Motor neuron (in vitro differentiated cells): ENCODE data around the gene NIN. TPM values are rescaled to one million over a fixed set of nuclear protein-coding genes. Genes with fewer than 3 reads are reported as not detected.

ENCODE experiments used
- ATAC-seq, 8 experiments: fragments of 200-7000 bp; cut with Tn5 transposase; replicated peaks in 6 of 8; 2 replicates each; pipeline ENCODE4 v1.8.0; 2021; ENCODE audit warnings: mild to moderate bottlenecking in 8 of 8, moderate library complexity in 8 of 8
- H3K27ac ChIP-seq, 2 donors: fragments of 250-450 bp; sonication (Bioruptor Pico); 2 replicates each; pipeline ENCODE4 v1.9.0; 2021; ENCODE audit warnings: antibody characterized with exemption in 2 of 2, mild to moderate bottlenecking in 2 of 2, moderate library complexity in 1 of 2
- H3K4me1 ChIP-seq, 2 donors: fragments of 250-450 bp; sonication (Bioruptor Pico); replicated peaks in 1 of 2; 2 replicates each; pipeline ENCODE4 v1.6.1; 2021; ENCODE audit warnings: antibody characterized with exemption in 2 of 2, mild to moderate bottlenecking in 2 of 2, moderate library complexity in 1 of 2
- H3K4me3 ChIP-seq, 5 donors: fragments of 250-450 bp; sonication (Bioruptor Pico); 2 replicates each; pipeline ENCODE4 v1.9.0; 2021; ENCODE audit warnings: antibody characterized with exemption in 5 of 5, mild to moderate bottlenecking in 5 of 5, moderate library complexity in 4 of 5
- whole genome bisulfite sequencing, 10 experiments: fragments of 450-650 bp; shearing (Covaris generic); methylation state at CpG; one replicate each; pipeline ENCODE4 v1.0.0; 2022; 5-methylcytosine and 5-hydroxymethylcytosine counted together
- in situ Hi-C, 9 experiments: fragments of 400-800 bp; cut with MboI; loops; one replicate each; pipeline ENCODE4 v1.15.0; 2021; ENCODE audit warnings: low sequenced_read_pairs in 9 of 9, low pct_unique_long_range_greater_than_20kb in 2 of 9; ENCODE audit not compliant: unreplicated experiment in 9 of 9
- total RNA-seq, 8 experiments: library from RNA; unstranded; fragments of 300-600 nt; gene quantifications; 2 replicates each; pipeline versions ENCODE4 v1.2.3 to v1.2.4, GENCODE V29; 2022

The NIN gene
- total RNA-seq, 8 experiments from 2014 or later, result 13.6 to 76.4 (median 31.3) TPM

DNA sequence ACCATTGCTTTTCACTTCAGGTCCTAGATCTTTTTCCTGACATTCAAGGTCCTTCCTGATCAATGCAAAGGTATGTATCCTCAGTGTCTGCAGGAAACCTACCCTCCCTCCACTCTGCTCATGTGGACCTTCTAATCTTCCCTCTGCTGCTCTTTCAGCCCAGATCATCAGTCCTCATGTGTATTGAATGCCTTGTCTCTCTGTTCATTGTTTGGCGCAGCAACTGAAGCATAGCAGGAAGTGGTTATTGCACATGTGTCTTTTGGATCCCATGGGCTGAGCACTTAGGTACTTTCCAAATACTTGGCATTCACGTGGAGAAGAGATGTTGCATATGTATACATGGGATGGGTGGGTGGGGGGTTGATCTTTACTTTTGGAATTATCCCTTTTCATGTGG is 4.3 kb upstream of the NIN start:
- Histone ChIP-seq H3K4me3 (no peak overlapping the region), H3K4me1 (peaks cover 11 to 13% of the 10 kb centered on the region in 2 donors), H3K27ac (no peak overlapping the region)
- 20 to 86% (median 40%) methylated on average over 1 of the region's 2 CpGs; no CpG with 5 or more reads in 7 of the 10 experiments for WGBS, 10 experiments
- no peak for ATAC-seq
- in situ Hi-C loops, result no loop called here

DNA sequence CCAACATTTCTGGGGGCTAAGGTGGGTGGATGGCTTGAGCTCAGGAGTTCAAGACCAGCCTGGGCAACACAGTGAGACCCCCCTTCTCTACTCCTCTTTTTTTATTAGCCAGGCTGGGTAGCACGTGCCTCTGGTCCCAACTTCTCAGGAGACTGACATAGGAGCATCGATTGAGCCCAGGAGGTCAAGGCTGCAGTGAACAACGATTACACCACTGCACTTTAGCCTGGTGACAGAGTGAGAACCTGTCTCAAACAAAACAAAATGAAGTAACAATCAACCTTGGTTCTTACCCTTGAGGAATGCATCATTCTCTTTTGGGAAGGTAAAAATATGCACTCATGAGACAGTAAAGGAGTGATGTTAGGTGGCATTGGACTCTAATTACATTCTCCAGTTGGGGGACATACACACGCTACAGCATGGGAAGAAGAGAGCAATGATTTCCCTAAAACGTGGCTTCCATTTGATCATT is 3.9 kb upstream of the NIN start:
- H3K27ac ChIP-seq, result no peak overlapping the region
- H3K4me3 ChIP-seq, result no peak overlapping the region
- in situ Hi-C loops, result no loop called here
- WGBS, 10 experiments, result 0 to 100% (median 79%) methylated on average over 1 to 5 of the region's 5 CpGs; no CpG with 5 or more reads in 2 of the 10 experiments
- H3K4me1 ChIP-seq, result peaks cover 11 to 13% of the 10 kb centered on the region in 2 donors
- ATAC-seq, result no peak

DNA sequence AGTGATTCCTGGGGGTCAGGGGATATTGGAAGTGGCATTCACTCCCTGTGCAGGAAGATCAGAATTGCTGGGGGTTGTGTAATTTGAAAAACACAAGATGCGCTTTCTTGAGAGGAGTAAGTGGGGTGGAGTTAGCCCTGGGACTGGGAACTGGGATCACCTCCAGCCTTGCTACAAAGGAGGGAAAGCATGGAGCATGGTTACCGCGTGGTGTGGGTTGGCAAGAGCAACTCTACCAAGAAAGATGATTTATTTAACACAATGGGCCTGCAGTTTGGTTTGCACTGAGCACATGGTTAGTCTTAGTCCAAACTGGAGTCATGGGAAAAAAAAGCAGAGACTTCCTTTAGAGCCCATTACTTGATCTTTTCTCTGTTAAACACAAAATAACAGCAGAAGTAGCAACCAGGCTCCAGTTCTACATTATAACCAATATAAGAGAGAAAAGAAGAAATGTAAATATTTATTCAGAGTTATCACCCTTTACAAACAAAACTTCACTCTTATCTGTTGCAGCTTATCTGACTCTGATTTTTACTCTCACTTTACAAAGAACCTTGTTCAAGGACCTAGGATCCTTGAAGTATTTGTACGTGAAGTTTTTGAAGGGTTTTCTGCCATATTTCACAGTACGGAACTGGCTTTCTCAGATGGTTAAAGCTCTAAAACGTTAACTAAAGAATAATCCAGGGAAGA is 2.1 kb upstream of the NIN start:
- WGBS, 10 experiments, result 72 to 96% (median 83%) methylated on average over 3 to 6 of the region's 6 CpGs
- no peak for ATAC-seq
- in situ Hi-C loops, result no loop called here
- no peak overlapping the region for H3K4me3 ChIP-seq
- no peak overlapping the region for H3K27ac ChIP-seq
- H3K4me1 ChIP-seq, result peaks cover 11 to 16% of the 10 kb centered on the region in 2 donors

DNA sequence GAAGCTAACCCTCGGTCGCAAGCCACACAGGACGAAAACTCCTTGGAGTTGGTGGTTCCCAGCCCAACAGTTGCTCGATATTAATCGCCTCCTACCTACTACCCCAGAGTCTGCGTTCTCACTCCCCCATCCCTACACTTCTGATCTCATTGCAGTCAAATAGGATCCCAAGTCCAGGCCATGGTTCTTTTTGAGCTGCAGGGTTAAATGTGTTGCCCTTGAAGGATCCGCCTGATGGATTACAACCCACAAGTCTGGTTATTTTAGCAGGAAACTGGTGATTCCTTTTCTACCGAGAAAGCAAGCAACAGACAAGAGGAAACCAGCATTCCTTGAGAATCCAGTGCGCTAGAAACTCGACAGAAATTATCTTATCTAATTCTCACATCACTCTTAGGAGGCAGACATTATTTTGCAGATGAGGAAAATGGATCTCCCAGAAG is 785 bp upstream of the NIN start:
- H3K27ac ChIP-seq, result peak overlapping the region; percentile 94 to 96
- in situ Hi-C loops, result no loop called here
- H3K4me3 ChIP-seq, result peak overlapping the region; percentile 56 to 97 (median 96)
- 0 to 83% (median 20%) methylated on average over 1 to 9 of the region's 10 CpGs; no CpG with 5 or more reads in 3 of the 10 experiments for WGBS, 10 experiments
- peaks cover 20 to 27% of the 10 kb centered on the region in 2 donors for H3K4me1 ChIP-seq
- ATAC-seq, result no peak

- peak overlapping the region; percentile 94 to 96 for H3K27ac ChIP-seq
- ATAC-seq, result peak; percentile 15 to 71 (median 58)
- peaks cover 33 to 42% of the 10 kb centered on the region in 2 donors for H3K4me1 ChIP-seq
- WGBS, 10 experiments, result 0 to 4% (median 1%) methylated on average over 3 to 23 of the region's 93 CpGs; no CpG with 5 or more reads in 6 of the 10 experiments
- H3K4me3 ChIP-seq, result peak overlapping the region; percentile 56 to 97 (median 96)
- in situ Hi-C loops, result no loop called here
Measured at GRCh38 chr14:50830044-50830931, 674 bp downstream of the NIN start.

GRCh38 chr14:50829489-50830043 is 1.4 kb downstream of the NIN start:
- peak in 5 of 8 experiments; percentile 1 to 10 (median 1) for ATAC-seq
- peaks cover 34 to 47% of the 10 kb centered on the region in 2 donors for H3K4me1 ChIP-seq
- H3K4me3 ChIP-seq, result peak overlapping the region; percentile 56 to 97 (median 96)
- in situ Hi-C loops, result no loop called here
- H3K27ac ChIP-seq, result peak overlapping the region; percentile 94 to 96
- 0 to 19% (median 13%) methylated on average over 4 to 13 of the region's 14 CpGs; no CpG with 5 or more reads in 5 of the 10 experiments for WGBS, 10 experiments

- peaks cover 41 to 54% of the 10 kb centered on the region in 2 donors for H3K4me1 ChIP-seq
- in situ Hi-C loops, result no loop called here
- H3K4me3 ChIP-seq, result peak overlapping the region; percentile 56 to 97 (median 96)
- H3K27ac ChIP-seq, result peak overlapping the region; percentile 94 to 96
- no peak for ATAC-seq
- WGBS, 10 experiments, result 0 to 90% (median 37%) methylated on average over 2 to 8 of the region's 10 CpGs; no CpG with 5 or more reads in 1 of the 10 experiments
Measured at GRCh38 chr14:50828721-50829488, 2.1 kb downstream of the NIN start.

DNA sequence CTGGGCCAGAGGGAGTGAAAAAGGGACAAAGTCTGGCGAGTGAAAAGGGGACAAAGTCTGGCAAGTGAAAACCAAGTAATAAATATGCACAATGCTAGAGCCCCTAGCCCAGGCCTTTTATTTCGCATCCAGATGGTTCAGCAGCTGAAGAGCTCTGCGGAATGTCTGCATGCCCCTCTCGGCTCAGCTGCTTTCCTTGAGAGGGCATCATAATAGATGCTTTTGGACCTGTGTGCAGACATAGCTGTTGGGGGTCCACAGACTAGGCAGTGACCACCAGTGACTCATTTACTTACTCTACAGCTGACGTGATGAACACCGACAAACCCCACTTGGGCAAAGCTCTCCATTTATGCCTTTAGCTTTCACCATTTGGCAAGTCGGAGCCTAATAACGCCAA is 4.3 kb downstream of the NIN start:
- in situ Hi-C loops, result no loop called here
- Histone ChIP-seq H3K27ac (peak overlapping the region in 1 of 2 donors; percentile 46), H3K4me1 (peaks cover 52 to 63% of the 10 kb centered on the region in 2 donors), H3K4me3 (peak overlapping the region in 4 of 5 donors; percentile 5 to 12 (median 11))
- WGBS, 10 experiments, result 30 to 100% (median 46%) methylated on average over 1 to 7 of the region's 8 CpGs; no CpG with 5 or more reads in 1 of the 10 experiments
- ATAC-seq, result no peak

- in situ Hi-C loops, result no loop called here
- H3K4me1 ChIP-seq, result peaks cover 66 to 77% of the 10 kb centered on the region in 2 donors
- ATAC-seq, result no peak
- H3K27ac ChIP-seq, result no peak overlapping the region
- 86 to 100% (median 100%) methylated on average over 1 of the region's 1 CpG; no CpG with 5 or more reads in 3 of the 10 experiments for WGBS, 10 experiments
- no peak overlapping the region for H3K4me3 ChIP-seq
Measured at GRCh38 chr14:50825307-50825706, 5.7 kb downstream of the NIN start.

- no peak overlapping the region for H3K4me3 ChIP-seq
- H3K4me1 ChIP-seq, result peaks cover 76 to 90% of the 10 kb centered on the region in 2 donors
- WGBS, 10 experiments, result 60 to 99% (median 78%) methylated on average over 3 to 10 of the region's 10 CpGs
- peak in 2 of 8 experiments; percentile 19 to 34 for ATAC-seq
- peak overlapping the region; percentile 56 to 81 for H3K27ac ChIP-seq
- in situ Hi-C loops, result no loop called here
Measured at GRCh38 chr14:50823762-50824636, 7.0 kb downstream of the NIN start.

DNA sequence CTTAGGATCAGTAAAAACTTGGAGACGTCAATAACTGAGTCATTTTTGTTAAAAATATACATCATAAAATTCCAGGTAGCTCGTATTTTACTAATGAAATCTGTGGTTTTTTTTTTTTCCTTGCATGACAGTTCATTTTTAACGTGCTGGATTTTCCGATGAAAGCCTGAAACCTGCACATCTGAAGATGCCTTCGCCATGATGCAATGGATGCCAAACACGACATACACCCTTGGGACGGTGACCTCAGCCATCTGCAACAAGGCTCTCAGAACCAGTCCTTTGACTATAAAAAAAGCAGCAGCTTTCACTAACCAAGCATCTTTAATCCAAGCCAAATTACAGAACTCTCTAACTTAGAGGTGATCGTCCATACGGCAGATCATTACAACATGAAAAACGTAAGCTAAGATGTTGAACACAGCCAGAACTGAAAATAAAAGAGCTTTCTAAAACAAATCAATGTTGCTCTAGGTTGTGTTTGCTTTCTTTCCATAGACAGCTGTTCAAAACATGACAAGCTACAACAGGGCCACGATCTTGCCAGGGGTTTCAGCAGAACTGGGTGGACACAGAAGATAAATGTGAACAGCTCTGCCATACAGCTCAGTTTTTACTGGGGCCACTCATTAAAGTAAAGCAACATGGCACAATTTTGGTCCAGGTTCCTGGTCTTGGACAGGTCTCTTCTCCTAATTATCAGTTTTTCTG is 7.8 kb downstream of the NIN start:
- in situ Hi-C loops, result no loop called here
- Histone ChIP-seq H3K27ac (peak overlapping the region; percentile 56 to 81), H3K4me3 (no peak overlapping the region), H3K4me1 (peaks cover 76 to 90% of the 10 kb centered on the region in 2 donors)
- peak in 5 of 8 experiments; percentile 54 to 69 (median 67) for ATAC-seq
- 22 to 100% (median 61%) methylated on average over 1 to 10 of the region's 11 CpGs for WGBS, 10 experiments
